GM18498 (cell line): Measurements from ENCODE around the gene AOPEP.

Source experiments
- ATAC-seq: cut with Tn5 transposase; IDR thresholded peaks from one replicate; pipeline ENCODE4 v1.9.1; 2021; ENCODE audit warnings: mild to moderate bottlenecking, moderate library complexity; ENCODE audit not compliant: unreplicated experiment

The AOPEP gene

GRCh38 chr9:94717761-94718160, 8.7 kb upstream of the AOPEP start:
- ATAC-seq, result no peak

DNA sequence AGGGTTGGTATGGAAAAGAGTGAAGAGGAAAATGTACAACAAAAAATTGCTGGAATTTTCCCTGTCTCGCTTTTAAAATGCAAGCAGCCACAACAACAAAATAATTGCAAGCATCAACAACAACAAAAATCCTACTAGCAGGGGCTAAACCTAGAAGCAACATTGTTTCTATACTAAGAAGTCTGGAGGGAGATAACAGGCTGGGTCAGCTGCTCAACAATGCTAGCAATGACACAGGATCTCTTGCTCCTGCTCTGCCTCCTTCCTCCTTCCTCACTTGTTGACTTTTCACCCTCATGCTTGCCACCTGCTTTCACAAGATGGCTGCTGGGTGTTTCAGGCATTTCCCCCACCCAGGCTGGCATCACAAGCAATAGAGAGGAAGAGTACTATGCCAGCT, 7.6 kb upstream of the AOPEP start:
- no peak for ATAC-seq

- ATAC-seq, result no peak
Measured at GRCh38 chr9:94719878-94720277, 6.6 kb upstream of the AOPEP start.

DNA sequence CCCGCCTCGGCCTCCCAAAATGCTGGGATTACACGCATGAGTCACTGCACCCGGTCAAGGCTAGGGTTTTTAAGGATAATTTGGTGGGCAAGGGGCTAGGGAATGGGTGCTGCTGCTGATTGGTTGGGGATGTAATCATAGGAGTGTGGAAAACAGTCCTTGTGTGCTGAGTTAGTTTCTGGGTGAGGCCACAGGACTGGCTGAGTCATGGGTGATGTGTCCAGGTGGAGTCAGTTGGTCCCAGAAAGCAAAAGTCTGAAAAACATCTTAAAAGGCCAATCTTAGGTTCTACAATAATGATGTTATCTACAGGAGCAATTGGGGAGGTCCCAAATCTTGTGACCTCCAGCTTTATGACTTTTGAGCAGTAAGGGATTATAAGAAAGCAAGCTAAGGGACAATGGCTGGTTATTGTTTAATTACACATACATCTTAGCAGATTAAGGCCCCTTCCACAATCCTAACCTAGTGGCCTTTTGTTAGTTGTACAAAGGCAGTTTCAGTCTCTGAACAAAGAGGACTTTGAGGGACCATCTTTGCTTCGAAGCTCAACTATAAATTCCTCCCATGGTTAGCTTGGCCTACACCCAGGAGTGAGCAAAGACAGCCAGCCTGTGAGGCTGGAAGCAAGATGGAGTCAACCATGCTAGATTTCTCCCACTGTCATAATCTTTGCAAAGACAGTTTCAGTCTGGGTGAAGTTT, 5.5 kb upstream of the AOPEP start:
- ATAC-seq, result no peak

DNA sequence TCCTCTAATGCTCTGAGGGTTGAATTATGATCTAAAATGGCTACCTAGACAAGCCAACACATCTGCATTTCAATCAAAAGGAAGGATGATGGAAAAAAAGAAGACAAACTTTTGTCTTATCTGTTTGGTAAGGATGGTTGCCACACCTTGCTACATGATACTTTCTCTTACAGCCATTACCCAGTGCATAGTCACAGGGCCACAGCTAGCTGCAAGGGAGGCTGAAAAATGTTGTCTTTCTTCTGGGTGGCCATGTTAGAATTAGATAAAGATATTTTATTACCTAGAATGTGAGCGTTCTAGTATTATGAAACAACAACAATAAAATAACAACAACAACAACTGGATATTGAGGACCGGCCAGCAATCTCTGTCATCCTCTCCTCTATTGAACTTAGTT, 4.7 kb upstream of the AOPEP start:
- ATAC-seq, result no peak

- ATAC-seq, result no peak
Measured at GRCh38 chr9:94725293-94725692, 1.2 kb upstream of the AOPEP start.

DNA sequence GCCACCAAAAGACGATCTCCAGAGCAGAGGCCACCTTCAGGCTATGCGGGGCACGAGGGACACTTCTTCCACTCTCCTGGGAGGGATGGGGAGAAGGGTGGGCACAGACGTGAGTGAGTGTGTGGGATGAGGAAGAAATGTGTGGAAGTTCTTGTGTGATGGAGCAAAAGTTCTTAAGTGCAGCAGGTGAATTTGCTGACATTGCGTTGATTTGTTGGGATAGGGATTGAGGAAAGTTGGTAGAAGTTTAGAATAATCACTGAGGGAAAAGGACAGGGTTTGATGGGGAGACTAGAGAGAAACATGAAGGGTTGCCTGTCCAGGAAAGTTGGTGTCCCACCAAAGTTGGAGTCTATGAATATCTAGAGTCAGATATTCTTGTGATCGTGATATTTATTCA, 2.2 kb downstream of the AOPEP start:
- no peak for ATAC-seq

DNA sequence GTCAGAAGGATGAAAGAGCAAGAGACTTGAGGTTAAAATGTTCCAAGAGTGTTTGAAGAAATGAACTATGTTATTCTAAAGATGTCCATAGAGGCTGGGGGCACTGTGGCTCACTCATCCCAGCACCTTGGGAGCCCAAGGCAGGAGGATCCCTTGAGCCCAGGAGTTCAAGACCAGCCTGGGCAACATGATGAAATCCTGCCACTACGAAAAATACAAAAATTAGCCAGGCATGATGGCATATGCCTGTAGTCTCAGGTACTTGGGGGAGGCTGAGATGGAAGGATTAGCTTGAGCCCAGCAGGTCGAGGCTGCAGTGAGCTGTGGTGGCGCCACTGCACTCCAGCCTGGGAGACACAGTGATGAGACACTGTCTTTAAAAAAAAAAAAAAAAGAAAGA, 2.7 kb downstream of the AOPEP start:
- no peak for ATAC-seq

- ATAC-seq, result no peak
Measured at GRCh38 chr9:94734054-94734754, 7.7 kb downstream of the AOPEP start.

- ATAC-seq, result no peak
Measured at GRCh38 chr9:94736759-94737158, 10.3 kb downstream of the AOPEP start.

GRCh38 chr9:94740145-94740840, 13.8 kb downstream of the AOPEP start:
- no peak for ATAC-seq

GRCh38 chr9:94741866-94742265, 15.4 kb downstream of the AOPEP start:
- ATAC-seq, result no peak

DNA sequence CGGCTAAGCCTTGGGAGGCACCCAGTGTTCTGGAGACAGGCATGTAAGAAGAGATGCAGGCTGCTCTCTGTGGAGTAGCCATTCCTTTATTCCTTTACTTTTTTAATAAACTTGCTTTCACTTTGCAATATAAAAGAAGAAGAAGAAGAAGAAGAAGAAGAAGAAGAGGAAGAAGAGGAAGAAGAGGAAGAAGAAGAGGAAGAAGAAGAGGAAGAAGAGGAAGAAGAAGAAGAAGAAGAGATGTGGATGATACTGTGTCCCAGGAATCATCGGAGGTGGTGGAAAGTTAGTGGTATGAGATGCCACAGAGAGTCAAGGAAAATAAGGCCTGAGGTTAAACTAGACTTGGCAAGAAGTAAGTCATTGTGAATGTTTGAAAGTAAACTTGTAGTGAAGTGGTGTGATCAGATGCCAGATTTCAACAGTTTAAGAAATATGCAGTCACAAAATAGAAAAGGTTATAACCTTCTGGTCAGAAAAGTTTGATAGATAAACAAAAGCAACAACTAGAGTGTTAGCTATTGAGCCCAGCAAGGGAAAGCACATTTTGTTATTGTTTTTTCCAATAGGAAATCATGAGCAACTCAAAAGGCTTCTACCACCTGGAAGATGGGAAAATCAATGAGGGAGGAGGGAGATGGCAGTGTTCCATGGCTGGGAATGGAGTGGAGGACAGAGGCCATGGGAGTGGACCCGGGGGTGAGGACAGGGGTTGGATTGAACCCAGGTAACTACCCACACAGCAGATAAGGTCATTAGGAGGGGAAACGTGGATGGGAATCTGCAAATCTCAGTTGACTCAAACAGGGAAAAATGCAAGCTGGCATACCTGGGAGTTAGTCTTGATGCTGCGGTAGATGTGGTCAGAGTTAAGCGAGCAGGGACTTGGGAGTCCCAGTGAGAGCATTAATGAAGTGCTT, 16.8 kb downstream of the AOPEP start:
- no peak for ATAC-seq

DNA sequence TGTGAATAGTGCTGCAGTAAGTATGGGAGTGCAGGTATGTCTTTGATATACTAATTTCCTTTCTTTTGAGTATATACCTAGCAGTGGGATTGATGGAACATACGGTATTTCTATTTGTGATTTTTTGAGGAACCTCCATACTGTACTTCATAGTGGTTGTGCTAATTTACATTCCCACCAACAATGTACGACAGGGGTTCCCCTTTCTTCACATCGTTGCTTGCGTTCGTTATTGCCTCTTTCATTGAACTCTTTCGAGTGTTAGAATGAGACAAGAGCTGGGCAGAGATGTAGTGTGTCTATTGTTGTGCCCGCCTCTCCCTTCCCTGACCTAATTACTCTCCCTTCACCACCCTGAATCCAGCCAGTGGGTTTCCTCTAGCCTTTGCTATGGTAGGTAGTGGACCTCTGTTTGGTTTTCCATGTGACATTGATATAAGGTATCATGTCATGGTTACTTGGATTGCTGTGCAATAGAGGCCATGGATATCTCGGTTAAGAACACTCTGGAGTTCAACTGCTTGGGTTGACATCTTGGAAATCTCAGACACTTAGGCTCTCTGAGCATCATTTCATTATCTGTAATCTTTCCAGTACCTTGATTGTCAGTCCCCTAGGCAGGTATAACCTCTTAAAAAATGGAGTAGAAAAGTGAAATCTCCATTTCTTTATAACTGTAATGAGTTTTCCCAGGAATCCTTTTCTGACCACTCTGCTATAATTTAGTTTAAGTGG, 19.5 kb downstream of the AOPEP start:
- no peak for ATAC-seq

DNA sequence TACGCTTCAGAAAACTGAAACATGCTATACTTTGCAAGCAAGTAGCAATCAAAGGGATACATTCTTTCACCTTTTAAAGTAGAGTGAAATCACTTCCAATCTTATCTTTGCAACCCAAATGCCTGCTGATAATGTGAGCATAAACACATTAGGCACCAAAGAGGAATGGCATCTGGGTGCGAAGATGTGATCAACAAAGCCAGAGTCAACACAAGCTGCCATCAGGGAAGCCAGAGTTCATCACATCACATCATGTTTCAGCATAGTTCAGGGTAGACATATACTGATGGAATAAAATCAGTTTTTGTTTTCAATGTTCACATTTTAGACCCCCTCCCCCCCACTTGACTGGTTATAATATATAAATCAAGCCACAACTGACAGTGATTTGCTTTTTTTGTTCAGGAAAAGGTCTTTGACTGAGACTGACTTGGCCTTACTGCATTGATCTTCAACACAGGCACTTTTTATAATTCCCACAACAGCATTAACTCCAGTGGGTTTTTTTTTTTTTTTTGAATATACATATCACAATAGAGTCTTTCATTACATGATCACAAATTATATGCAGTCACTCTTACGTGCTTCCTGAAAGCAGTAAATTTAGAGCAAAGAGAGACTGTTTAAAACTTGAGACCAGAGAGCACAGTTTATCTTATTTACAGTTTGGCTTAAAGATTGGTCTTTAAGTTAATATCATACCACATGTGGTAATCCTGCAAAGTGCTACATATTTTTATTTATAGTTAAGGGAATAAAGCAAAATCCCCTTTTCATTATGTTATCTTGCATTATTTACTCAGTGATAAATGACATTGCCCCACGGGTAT, 20.3 kb downstream of the AOPEP start:
- no peak for ATAC-seq

DNA sequence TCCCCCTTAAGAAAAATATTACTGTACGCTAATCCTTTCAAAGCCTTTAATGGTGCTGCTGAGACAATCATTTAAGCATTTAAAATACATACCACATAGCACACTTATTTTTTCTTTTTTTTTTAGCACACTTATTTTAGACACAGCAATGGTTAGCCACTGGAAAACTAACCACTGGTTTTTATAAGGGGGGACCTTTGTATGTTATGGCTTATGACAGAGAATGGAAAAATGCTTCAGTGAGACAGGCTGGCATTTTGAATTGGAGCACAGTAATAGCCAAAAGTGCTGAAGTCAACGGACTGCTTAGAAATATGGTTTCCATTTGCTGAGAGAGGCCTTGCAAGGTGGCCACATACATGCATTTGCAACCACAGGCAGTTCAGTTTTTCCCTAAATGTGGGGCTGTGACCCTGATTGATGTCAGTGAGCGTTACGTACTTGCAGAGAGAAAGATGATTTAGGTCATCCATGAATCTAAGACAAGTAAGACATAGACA, 28.5 kb downstream of the AOPEP start:
- ATAC-seq, result no peak

- no peak for ATAC-seq
Measured at GRCh38 chr9:94757158-94757557, 30.7 kb downstream of the AOPEP start.

DNA sequence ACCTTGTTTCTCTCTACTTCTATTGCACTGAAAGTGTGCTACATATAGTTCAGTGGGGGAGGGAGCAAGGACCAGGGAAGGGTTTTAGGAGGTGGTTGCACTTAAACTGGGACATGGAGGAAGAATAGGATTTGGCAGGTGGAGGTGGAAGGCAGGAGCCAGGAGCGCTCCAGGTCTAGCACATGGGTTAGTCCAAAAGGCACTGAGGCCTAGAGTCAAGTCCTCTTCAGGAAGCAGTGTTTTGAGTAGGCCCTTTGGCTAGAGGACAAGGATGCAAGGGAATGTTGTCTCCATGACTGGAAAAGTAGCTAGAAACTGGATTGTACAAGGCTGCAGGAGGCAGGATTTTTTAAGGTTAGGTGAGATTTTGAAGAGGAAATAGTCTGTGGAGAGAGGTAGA, 31.5 kb downstream of the AOPEP start:
- no peak for ATAC-seq

DNA sequence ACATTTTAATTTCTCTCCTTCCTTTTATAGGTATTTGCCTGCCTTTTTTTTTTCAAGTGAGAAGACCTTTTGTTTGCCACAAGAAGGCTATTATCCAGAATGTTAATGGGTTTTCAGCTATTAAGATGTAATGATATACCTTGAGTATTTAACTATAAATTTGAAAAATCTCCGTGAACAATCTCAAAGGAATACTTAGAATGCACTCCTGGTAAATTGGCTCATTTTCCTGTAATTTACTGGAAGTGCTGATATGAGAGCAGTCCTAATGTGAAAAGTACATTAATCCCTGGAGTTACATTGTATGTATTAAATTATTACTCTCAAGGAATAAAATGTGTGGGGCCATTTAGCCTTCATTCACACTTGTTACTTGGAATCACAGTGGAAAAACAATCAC, 32.4 kb downstream of the AOPEP start:
- no peak for ATAC-seq
